Activated T-cell treated with anti-CD3 and anti-CD28 coated beads, Interleukin-2, amount 50 U/mL, for 48 hours (primary cell): Measurements from ENCODE around the gene SPATA6L.

Source experiments
- DNase-seq, 2 experiments: peaks; one replicate each; pipeline ENCODE4 v3.0.0-alpha.2; 2020

Gene SPATA6L

GRCh38 chr9:4548811-4549725 lies 117.2 kb downstream of the SPATA6L start:
- peak in 1 of 2 experiments; percentile 31 for DNase-seq
